OCI-LY7 (cell line): ENCODE results near the gene VWA8. TPM values are rescaled to one million over a fixed set of nuclear protein-coding genes. Genes with fewer than 3 reads are reported as not detected.
"Not testable (repeated sequence)": the region's sequence is repeated elsewhere in the genome, so short reads cannot be mapped to it uniquely, and the experiment has no call there.

Source experiments
- BruUV-seq: library from RNA; stranded (reverse); fragments of 400-500 nt; replicated peaks from 2 replicates; lab custom pipeline; 2021; lab: Mats Ljungman, UMichigan
- CTCF ChIA-PET: fragments of 300-600 bp; sonication (Branson Sonifier 250); formaldehyde crosslinking; loops from one replicate; lab custom pipeline; 2022; ENCODE audit warnings: antibody characterized with exemption; ENCODE audit not compliant: unreplicated experiment; lab: Charles Lee
- POLR2A ChIA-PET: fragments of 300-600 bp; sonication (Branson Sonifier 250); formaldehyde crosslinking; loops from one replicate; lab custom pipeline; 2022; ENCODE audit warnings: antibody characterized with exemption; lab: Charles Lee
- DNase-seq: peaks from one replicate; pipeline ENCODE4 v3.0.0-alpha.2; 2015; ENCODE audit warnings: low spot score
- H2AFZ ChIP-seq: fragments of 200-600 bp; sonication (generic), shearing (Covaris generic); 2 replicates; pipeline ENCODE4 v1.6.1; 2014; ENCODE audit warnings: mild to moderate bottlenecking, antibody characterized with exemption, low read length, moderate library complexity
- H3K27ac ChIP-seq: fragments of 200-600 bp; sonication (generic); 2 replicates; pipeline ENCODE4 v1.5.1; 2014; ENCODE audit warnings: mixed run types, low read depth, mild to moderate bottlenecking, moderate library complexity, low read length, inconsistent platforms; ENCODE audit not compliant: poor library complexity, severe bottlenecking
- H3K36me3 ChIP-seq: fragments of 200-600 bp; sonication (generic); 2 replicates; pipeline ENCODE4 v1.6.1; 2014; ENCODE audit warnings: mild to moderate bottlenecking, antibody characterized with exemption, low read length, moderate library complexity, mixed read lengths; ENCODE audit not compliant: insufficient read depth
- H3K4me1 ChIP-seq: fragments of 200-600 bp; sonication (generic); 2 replicates; pipeline ENCODE4 v1.5.1; 2014; ENCODE audit warnings: mild to moderate bottlenecking, low read length; ENCODE audit not compliant: insufficient read depth, poor library complexity, severe bottlenecking
- H3K4me2 ChIP-seq: fragments of 200-600 bp; sonication (generic); 2 replicates; pipeline ENCODE4 v1.6.1; 2014; ENCODE audit warnings: mild to moderate bottlenecking, low read length
- H3K4me3 ChIP-seq: fragments of 200-600 bp; sonication (generic); 2 replicates; pipeline ENCODE4 v1.5.1; 2014; ENCODE audit warnings: mild to moderate bottlenecking, low read depth, low read length; ENCODE audit not compliant: poor library complexity, severe bottlenecking
- H3K79me2 ChIP-seq: fragments of 200-600 bp; sonication (generic); 2 replicates; pipeline ENCODE4 v1.6.1; 2016; ENCODE audit warnings: low read depth, mild to moderate bottlenecking, low read length, moderate library complexity, mixed read lengths; ENCODE audit not compliant: insufficient read depth
- H3K9me2 ChIP-seq: fragments of 200-600 bp; sonication (generic); 2 replicates; pipeline ENCODE4 v1.6.1; 2016; ENCODE audit warnings: mild to moderate bottlenecking, low read length, mixed read lengths; ENCODE audit not compliant: insufficient read depth
- H3K9me3 ChIP-seq: fragments of 200-600 bp; sonication (generic); 2 replicates; pipeline ENCODE4 v1.6.1; 2014; ENCODE audit warnings: mild to moderate bottlenecking, mixed run types, low read length, mixed read lengths
- H4K20me1 ChIP-seq: fragments of 200-600 bp; sonication (generic); 2 replicates; pipeline ENCODE4 v1.6.1; 2014; ENCODE audit warnings: mild to moderate bottlenecking, antibody characterized with exemption, low read length, moderate library complexity, mixed read lengths; ENCODE audit not compliant: insufficient read depth
- CTCF ChIP-seq: fragments of 200-600 bp; sonication (generic); conservative IDR thresholded peaks from 2 replicates; pipeline ENCODE4 v1.5.1; 2014; ENCODE audit warnings: mild to moderate bottlenecking, antibody characterized with exemption, low read length, moderate library complexity, mixed read lengths
- EZH2phosphoT487 ChIP-seq: fragments of 200-600 bp; sonication (generic); IDR thresholded peaks from 2 replicates; pipeline ENCODE4 v1.6.1; 2018; ENCODE audit warnings: low read depth, borderline replicate concordance, mild to moderate bottlenecking, mixed run types, antibody characterized with exemption, low read length, moderate library complexity, mixed read lengths
- intact Hi-C: fragments of 100-400 bp; cut with micrococcal nuclease; formaldehyde crosslinking; loops from one replicate; pipeline ENCODE4 v1.10.0; 2022; ENCODE audit not compliant: unreplicated experiment
- total RNA-seq, 2 experiments: library from RNA; depleted of rRNA in 1 of 2; stranded (reverse); fragments of >200 nt in 1 of 2; shearing (Covaris generic) in 1 of 2; gene quantifications; 2 replicates each; pipeline ENCODE4 v1.2.3, GENCODE V29; 2014 to 2022

Gene VWA8
- total RNA-seq, 2 experiments from 2014 or later, result 26.4 to 31.5 TPM

- Histone ChIP-seq H3K27ac (no peak overlapping the region), H3K4me3 (no peak overlapping the region), H2AFZ (no peak overlapping the region), H4K20me1 (no peaks in the 10 kb centered on the region), H3K9me2 (no peaks in the 10 kb centered on the region), H3K4me1 (no peaks in the 10 kb centered on the region), H3K4me2 (no peak overlapping the region), H3K36me3 (peaks cover 40% of the 10 kb centered on the region), H3K79me2 (no peaks in the 10 kb centered on the region), H3K9me3 (no peaks in the 10 kb centered on the region)
- POLR2A ChIA-PET, result interaction anchor here (0.6 to 1.0 kb wide), 5 partner anchors 14 to 134 kb away, joined by 3 to 6 read pairs (median 5); no protein-coding TSS in a partner anchor
- DNase-seq, result no peak
- no TSS peak for BruUV-seq
- intact Hi-C loops, result no loop called here
- TF ChIP-seq EZH2phosphoT487, result no peak
- TF ChIP-seq CTCF, result no peak
- CTCF ChIA-PET, result no interaction called here
These were observed 96.3 kb downstream of the VWA8 start for GRCh38 chr13:41864658-41865057.

- intact Hi-C loops, result loop anchor here (1.0 kb wide), 1 partner anchor 10 kb away; no protein-coding TSS in a partner anchor
These were observed 98.2 kb downstream of the VWA8 start for GRCh38 chr13:41862659-41863058.

GRCh38 chr13:41859565-41859964 lies 101.3 kb downstream of the VWA8 start:
- no peak for TF ChIP-seq CTCF
- TF ChIP-seq EZH2phosphoT487, result no peak
- no peak overlapping the region for H3K4me2 ChIP-seq
- no peaks in the 10 kb centered on the region for H3K79me2 ChIP-seq
- H3K9me2 ChIP-seq, result no peaks in the 10 kb centered on the region
- no peaks in the 10 kb centered on the region for H3K4me1 ChIP-seq
- DNase-seq, result no peak
- H4K20me1 ChIP-seq, result no peaks in the 10 kb centered on the region
- BruUV-seq, result no TSS peak
- CTCF ChIA-PET, result no interaction called here
- H3K36me3 ChIP-seq, result peaks cover 47% of the 10 kb centered on the region
- no peak overlapping the region for H3K27ac ChIP-seq
- H3K4me3 ChIP-seq, result no peak overlapping the region
- intact Hi-C loops, result no loop called here
- POLR2A ChIA-PET, result interaction anchor here (0.7 to 1.1 kb wide), 2 partner anchors 8 to 16 kb away, joined by 3 to 4 read pairs; no protein-coding TSS in a partner anchor
- no peaks in the 10 kb centered on the region for H3K9me3 ChIP-seq
- no peak overlapping the region for H2AFZ ChIP-seq

More at GRCh38 chr13:41862659-41863058, 98.2 kb downstream of the VWA8 start:
- DNase-seq, H3K27ac ChIP-seq, H3K79me2 ChIP-seq, CTCF ChIA-PET, H3K4me2 ChIP-seq, H3K4me1 ChIP-seq, H3K9me3 ChIP-seq, BruUV-seq, H3K9me2 ChIP-seq, H2AFZ ChIP-seq, POLR2A ChIA-PET, H3K4me3 ChIP-seq, H4K20me1 ChIP-seq: not testable (repeated sequence)
- peaks cover 51% of the 10 kb centered on the region for H3K36me3 ChIP-seq
